SK-N-MC (cell line): ENCODE data around the gene FKBP4.

ENCODE experiments used
- EZH2 ChIP-seq: fragments of 200-600 bp; sonication (generic); IDR thresholded peaks from one replicate; pipeline ENCODE4 v1.6.1; 2017; ENCODE audit warnings: antibody characterized with exemption
- POLR2AphosphoS5 ChIP-seq: IDR thresholded peaks from 2 replicates; pipeline ENCODE4 v1.6.1; 2012; ENCODE audit warnings: mild to moderate bottlenecking, low read depth, low read length, borderline replicate concordance

DNA sequence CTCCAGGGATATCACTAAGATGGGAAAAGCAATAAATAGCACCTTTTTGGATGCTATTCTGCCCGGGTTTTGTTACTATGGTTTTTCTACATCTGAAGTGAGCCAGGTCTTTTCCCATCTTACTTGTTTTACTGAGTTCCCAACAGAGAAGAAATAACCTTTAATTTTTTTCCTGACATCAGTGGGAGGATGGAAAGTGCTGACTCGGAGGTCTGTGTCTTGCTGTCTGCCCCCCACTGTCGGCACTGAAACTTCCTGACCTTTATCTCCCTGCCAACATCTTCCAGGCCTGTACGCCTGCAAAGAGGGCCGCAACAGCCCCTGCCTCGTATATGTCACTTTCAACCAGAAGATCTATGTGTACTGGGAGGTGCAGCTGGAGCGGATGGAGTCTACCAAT is 28.7 kb downstream of the FKBP4 start:
- TF ChIP-seq POLR2AphosphoS5 (no peak), EZH2 (no peak)
